ENCODE results near the gene GID8.

Gene GID8

DNA sequence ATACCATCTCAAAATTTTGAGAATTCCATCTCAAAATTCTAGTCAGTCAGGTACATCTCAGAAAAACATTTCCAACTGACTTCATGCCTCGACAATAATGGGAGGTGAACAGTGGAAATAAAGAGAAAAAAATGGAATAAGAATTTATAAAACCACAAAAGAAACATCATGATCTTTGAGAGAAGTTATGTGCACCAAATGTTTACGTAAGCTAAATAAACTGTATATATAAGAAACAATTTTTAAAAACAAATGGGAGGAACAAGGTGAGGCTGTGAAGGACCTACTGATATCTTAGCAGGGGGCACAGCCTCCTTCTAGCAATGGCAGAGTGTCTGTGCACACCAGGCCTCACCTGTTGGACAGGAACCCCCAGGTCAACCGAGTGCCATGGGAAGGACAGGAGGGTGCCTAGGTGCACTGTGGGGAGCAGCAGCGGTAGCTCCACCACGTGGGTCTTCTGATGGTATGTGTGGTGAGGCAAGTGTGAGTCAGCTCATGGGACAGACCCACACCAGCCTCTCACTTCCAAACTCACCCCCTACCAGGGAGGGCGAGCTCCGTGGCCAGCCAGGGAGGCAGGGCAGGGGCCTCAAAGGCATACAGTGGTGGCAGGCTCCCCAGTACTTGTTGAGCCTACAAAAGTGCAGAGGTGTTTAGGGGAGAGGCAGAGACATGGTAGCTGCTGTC is 34.9 kb upstream of the GID8 start:
- DNase-seq (ENCODE audit: low read depth in 2 of 2), result no peak

DNA sequence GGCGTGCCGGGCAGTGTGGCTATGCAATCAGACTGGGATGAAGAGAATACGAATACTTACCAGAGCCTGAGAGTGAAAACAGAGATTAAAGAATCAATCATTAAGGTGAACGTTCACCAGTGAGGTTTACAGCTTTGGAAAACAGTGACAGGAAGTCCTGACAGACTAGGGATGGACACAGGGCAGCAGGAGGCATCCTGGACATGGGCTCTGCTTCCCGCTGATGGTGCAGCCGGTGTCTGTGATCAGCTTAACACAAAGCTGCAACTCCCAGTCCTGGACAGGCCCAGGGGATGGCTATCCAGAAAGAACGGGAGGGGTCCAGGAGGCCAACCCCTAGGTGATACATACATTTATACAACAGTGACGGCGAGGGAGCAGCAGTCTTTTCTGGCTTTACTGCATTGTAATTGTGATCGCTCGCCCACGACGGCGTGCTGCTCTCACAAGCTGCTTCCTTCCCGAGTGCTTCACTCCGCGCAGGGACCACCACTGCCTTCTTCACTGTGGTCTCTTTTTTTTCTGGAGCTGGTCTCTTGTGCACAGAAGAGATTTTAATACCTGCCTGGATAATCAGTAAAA is 32.3 kb upstream of the GID8 start:
- DNase-seq (ENCODE audit: low read depth in 2 of 2), result no peak

DNA sequence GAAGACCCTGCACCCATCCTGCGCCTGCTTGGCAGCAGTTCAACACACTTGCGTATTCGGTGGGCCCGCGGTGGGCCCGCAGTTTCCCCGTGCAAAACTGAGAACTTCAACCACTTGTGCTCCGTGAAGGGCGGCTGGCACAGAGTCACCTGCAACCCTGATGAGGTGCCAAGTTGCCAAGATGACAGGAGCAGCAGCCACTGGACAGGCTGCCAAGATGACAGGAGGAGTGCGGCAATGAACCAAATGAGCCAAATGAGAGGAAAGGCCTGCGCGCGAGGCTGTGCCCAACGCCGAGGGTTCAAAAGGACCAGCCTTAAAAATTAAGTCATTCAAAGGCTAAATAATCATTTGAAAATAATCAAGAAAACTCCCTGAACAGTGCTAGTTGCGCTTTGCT is 31.7 kb upstream of the GID8 start:
- no peak for DNase-seq (ENCODE audit: low read depth in 2 of 2)

DNA sequence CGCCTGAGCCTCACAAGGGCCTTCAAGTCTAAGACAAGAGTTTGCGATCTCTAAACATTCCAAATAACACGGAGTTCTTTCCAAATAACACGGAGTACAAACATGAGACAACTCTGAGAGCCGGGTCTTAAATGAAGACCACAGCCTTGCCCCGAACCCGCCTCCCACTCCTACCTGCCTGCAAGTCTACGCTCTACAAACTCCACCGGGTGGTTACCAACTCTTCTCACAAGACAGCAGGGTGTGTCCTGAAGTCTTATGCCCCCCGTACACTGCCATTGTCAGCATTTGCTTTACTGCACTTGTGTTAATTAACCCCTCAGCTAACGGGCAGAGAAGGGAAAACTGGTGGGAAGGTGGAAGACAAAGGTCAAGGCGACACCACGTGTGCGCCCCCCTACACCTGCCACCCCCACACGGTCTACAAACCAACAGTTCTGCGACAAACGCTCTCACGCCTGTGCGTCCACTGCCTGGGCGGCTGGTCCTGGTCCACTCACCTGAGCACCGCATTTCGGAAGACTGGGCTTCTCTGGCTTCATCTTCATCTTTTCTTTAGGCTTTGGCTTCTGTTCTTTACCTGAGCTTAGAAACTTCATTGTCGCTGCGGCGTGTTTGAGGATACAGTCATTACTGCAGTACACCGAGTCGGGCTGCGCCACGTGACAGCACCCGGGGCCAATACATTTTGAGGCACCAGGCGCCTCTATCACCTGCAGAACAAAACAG is 31.1 kb upstream of the GID8 start:
- no peak for DNase-seq (ENCODE audit: low read depth in 2 of 2)

DNA sequence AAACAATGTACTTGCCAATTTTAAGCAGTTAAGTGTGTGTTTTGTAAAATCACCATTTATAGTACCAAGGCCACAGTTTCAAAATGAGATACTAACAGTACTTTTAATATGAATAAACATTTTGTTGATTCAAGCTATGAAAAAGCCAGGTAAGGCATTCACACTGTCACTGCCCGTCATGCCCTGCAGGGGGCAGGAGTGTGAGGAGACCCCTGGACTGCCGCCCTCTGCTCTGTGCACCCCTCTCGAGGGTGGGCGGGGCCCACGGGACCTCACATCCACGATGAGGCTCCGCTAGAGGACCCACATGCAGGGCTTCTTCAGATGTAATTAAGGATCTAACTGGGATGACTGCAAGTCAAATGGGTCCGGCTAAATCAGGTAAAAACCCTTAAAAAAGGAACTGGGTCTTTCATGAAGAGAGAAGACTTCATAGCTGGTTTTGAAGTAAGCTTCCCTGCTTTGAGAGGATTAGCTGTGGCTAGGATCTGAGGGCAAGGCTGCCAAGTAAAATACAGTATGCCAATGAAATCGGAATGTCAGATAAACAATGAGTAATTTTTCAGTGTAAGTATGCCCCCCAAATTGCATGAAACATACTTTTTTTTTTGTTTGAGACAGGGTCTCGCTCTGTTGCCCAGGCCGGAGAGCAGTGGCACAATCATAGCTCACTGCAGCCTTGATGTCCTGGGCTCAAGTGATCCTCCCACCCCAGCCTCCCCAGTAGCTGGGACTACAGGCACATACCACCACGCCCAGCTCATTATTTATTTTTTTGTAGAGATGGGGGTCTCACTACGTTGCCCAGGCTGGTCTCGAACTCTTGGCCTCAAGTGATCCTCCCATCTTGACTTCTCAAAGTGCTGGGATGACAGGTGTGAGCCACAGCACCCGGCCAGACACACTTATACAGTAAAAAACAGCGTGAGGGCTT is 30.3 kb upstream of the GID8 start:
- no peak for DNase-seq (ENCODE audit: low read depth in 2 of 2)

DNA sequence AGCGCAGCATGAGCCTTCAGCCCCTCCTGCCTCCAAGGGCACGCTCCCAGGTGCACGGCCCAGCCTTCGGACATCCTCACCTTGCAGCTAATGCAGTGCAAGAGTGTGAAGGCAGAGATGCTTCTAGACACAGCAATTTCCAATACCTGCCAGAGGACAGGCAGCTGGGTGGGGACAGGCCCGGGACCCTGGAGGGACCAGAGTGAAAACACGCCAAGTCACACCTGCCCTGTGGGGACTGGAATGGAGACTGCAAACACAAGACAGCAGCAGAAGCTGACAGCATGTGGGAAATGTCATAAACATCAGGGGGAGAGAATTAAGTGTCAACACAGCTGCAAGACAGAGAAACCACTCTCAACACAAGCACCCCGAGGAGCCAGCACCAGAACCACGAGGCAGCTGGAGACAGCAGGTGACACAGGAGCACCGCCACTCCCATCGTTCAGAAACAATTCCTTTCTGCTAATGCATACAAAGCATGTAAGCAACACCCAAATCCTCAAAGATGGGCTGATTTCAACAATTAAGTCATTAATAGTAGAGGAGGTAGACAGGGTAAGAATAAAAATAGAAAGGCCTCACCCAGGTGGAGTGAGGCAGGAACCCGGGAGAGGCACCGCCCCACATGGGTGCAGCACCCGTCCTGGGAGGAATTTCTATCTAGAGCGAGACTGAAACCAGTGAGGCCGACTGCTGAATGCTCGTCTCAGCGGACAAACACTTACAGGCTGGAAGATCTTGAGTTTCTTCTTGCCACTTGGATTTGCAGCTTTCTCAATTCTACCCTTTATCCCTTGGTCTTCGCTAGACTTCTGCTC is 28.8 kb upstream of the GID8 start:
- DNase-seq (ENCODE audit: low read depth in 2 of 2), result no peak

DNA sequence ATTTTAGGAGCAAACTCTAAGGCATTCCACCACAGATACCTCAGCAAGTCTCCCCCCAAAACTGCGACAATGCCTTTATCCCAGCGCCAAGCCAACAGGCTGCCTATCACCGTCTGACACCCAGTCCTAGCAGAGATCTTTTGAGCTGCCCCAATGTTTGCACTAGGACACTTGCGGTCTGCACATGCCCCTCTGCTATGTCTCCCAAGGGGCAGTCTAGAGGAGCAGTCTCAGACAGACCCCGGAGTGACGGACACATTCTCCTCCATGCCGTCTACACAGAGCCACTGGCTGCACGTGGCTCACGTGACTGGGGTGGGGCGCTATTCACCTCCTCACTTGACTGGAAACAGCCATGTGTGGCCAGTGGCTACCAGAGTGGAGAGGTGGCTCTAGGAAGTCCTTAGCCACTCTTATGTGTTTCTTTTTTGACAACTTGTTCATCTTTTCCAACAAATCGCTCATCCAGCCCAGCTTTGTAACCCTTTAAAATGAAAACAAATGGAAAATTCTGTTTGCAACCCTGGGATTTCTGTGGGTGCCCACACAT is 27.7 kb upstream of the GID8 start:
- DNase-seq (ENCODE audit: low read depth in 2 of 2), result no peak

DNA sequence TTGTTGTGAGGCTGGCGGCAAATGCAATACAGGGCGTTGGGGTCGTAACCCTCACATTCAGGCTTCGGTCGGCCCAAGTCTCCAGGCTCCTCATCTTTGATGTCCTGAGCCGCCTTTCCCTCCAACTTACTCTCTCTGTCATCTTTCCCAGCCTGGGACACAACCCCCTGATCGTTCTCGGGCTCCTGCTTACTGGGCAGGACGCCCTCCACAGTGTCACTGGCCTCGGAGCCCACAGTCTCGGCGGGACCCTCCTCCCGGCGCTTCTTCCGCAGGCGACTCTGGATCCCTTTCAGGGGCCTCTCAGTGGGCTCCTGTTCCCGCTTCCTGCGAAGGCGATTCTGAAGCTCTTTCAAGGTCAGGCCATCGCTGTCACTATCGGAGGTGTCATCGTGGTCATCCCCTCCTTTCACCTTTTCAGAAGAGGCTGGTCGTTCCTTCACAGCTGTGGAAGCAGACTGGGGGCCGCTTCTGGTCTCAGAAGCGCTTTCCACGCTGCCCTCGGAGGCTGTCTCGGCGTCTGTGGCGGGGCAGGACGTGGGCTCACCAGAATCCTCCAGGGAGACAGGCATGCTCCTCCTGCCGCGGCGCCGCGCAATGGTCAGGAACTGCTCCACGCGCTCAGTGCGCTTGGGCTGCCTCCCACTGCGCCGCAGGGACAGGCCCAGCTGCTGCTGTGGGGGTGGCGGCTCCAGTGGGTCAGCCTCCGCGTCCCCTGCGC is 27.0 kb upstream of the GID8 start:
- no peak for DNase-seq (ENCODE audit: low read depth in 2 of 2)

DNA sequence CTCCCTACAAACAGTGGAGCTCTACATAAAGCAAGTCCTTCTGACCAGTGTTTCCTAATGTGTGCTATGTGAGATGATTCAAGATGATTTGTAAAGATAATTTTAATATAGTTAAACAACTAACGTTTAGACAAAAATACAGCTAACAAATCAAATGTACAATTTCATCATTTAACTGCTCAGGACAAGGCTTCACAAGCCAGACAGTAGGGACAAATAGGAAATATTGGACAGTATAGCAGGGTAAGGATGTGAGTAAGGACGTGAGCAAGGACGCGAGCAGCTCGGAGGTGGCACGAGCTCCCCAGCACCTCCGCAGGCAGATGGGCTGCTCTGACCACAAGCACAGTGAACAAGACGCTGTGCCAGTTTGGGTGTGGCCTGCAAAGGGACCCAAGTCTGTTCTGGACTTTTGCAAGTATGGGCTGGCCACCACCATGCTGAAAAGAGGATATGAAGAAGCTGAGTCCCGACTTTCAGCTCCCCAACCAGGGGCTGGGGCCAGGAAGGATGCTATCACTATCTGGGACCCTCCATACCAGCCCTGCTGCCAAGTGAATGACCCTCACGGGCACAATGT is 26.2 kb upstream of the GID8 start:
- DNase-seq (ENCODE audit: low read depth in 2 of 2), result no peak

DNA sequence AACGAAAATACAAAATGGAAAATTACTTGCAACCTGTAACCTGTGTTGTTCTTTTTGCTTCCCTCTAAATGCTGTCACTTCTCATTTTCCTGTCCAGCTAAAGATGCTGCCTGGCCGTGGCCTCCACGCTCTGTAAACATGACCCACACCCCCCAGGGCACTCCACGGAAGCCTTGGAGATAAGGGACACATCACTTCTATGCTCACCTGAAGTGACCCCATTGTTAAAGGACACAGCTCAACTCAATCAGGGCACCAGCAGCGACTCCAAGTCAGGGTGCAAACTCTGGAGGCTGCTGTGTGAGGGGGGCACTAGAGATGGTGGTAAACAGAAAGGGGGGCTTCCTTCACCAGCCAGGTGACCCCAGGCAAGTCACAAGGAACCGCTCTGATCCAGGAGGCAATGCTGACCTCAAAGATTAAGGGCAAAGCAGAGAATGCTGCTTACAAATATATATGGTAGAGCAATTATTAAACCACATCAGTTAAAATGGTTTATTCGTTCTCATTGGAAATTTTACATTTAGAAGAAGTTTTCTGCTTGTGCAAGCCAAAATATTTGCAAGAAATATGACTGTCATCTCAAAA is 24.8 kb upstream of the GID8 start:
- DNase-seq (ENCODE audit: low read depth in 2 of 2), result no peak

DNA sequence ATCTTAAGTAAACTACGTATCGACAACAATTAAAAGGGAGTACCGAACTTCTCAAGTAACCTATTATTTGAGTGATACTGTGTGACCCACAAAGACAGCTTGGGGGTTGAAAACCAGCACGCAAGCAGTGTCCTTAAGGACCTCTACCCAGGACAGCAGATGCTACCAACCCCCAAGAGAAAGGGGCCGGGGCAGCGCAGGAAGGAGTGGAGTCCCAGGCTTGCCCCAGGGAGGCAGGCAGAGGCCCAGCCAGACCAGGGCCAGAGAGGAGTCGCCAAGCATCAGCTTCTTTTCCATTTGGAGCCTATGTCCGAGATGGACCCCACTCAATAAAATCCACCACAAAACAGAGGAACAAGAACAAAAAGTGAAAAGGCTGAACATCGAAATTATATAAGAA is 23.5 kb upstream of the GID8 start:
- no peak for DNase-seq (ENCODE audit: low read depth in 2 of 2)

DNA sequence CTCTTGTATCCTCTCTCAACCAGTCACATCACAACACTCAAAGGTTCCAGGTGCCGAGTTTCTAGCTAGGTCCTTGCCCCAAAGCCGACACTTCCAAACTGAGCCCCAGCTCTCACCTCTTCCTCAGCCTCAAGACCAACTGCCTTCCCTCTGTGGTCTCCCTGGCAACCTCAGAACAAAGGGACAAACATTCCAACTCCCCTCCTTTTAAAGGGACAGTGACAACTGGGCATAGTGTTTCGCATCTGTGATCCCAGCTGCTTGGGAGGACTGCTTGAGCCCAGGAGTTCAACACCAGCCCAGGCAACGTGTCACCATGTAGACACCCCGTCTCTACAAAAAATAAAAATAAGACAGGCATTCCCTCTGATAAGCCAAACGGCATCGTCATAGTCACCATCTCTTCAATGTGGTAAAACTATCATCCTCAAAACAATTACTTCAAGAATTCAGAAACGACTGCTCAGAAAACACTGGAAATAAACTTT is 22.9 kb upstream of the GID8 start:
- no peak for DNase-seq (ENCODE audit: low read depth in 2 of 2)

DNA sequence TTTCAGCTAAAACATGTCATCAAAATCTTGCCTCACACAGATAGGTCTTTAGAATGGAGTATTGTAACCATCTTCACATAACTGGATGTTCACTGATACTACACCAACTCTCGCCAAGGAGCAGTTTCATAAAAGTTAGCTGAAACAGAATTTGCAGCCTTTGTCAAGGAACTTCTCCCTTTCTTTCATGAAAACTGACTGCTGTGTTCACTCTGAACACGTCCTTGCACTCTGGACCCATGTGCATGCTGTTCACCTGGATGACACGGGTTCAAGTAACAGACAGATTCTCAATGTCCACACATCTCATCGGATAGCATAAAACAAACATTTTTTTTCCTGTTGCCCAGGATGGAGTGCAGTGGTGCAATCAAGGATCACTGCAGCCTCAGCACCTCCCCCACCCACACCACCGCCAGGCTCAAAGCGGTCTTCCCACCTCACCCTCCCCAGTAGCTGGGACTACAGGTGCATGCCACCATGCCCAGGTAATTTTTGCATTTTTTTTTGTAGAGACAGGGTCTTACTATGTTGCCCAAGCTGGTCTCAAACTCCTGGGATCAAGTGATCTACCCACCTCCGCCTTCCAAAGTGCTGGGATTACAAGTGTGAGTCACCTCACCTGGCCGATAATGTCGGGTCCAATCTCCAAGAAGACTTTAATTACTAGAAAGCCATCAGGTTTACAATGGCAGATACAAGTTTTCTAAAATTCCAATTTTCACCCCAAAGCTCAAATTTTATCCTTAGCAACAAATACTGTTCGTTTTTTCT is 21.1 kb upstream of the GID8 start:
- DNase-seq (ENCODE audit: low read depth in 2 of 2), result no peak

DNA sequence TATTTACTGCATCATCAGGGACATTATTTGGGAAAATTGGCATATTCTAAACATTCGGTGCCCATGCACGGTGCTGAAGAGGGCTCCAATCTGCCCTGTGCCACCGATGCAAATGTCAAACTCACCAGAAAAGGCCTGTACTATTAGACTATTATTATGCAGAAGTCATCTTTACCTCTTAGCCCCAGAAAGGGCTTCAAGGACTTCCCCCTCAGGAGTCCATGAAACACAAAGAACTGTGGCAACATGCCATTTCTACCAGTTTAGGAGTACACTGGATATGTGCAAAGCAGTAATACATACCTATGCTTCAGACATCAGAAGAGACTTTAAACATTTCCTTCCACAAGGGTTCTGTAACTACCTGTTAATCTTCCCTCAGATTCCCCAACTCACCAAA is 20.2 kb upstream of the GID8 start:
- DNase-seq (ENCODE audit: low read depth in 2 of 2), result no peak

DNA sequence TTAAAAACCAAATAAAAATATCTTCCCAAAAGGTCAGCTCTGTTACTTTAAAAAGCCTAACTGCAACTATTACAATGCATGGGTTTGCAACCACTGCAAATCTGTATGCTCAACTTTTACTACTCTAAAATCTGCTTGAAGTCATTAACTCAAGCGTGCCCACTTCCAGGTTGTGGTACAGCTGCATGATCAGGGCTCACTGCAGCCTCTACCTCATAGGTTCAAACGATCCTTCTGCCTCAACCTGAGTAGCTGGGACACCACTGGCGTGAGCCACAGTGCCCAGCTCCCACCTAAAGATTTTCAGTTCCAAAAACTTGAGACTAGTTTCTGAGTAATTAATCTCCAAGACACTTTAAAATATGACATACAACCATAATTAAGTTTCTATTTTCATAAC is 19.8 kb upstream of the GID8 start:
- DNase-seq (ENCODE audit: low read depth in 2 of 2), result no peak

DNA sequence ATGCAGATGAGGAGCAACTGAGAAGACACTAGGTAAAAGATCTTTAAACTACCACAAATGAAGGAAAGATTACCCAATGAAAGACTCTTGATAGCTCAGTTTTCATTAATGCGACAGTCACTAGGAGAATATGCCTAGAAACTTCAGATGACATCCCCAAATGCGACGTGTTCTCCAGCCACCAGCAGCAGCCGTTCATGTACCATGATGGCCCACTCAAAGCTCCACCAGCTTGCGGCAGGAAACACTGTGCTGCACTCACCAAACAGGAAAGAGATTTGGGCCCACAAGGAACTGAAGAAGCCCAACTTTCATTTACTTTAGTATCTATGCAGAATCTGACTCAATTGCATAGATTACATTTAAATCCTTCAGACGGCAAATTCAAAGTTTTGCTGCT is 19.1 kb upstream of the GID8 start:
- no peak for DNase-seq (ENCODE audit: low read depth in 2 of 2)

DNA sequence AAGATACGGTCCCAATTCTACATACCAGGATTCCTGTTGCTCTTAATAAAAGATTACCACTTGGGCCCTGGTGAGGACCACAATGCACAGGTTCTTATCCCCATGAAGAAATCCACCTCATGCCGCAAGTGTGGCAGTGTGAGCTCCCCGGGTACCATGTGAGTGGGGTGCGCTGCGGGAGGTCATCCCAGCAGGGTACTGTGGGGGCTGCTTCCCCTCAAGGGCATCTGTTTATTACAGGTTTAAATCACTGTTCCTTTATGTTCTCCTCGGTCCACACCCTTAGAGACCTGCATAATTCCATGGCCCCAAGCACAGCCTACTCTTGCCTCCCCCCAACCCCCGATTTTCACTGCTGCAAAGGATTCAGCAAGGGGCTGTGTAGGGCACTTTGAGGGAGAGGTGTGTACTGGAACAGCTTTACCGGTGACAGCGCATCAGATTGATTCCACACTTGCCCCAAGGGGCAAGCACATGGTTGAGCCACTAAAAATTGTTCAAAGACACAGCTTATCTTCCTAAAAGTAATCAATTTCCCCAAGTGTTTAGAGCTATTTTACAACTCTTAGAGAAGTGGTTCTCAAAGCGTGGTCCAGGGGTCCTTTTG is 17.8 kb upstream of the GID8 start:
- no peak for DNase-seq (ENCODE audit: low read depth in 2 of 2)

DNA sequence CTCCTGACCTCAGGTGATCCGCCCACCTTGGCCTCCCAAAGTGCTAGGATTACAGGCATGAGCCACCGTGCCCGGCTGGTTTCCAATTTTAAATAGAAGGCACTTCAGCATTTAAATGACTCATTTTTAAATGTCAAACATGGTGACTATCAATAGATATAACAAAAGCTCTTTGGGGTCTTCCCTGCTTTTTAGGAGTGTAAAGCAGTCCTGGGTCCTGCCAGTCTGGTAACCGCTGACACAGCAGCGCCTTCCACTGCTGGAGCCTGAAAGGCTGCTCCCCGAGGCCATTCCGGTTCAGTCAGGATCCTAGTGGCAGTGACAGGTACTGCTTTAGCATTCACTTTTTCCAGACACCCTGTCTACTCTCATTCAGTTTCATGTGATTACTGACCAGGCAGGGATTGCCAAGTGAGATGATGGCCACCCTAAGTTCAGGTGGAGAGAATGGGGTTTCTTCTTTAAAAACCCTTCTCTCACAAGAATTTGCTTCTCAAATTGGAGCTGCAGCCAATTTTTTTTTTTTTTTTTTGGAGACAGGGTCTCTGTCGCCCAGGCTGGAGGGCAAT is 16.7 kb upstream of the GID8 start:
- DNase-seq (ENCODE audit: low read depth in 2 of 2), result no peak

All from fibroblast of skin of left biceps (primary cell).